GM19397 (cell line): ENCODE results near the gene NIM1K.
"Not testable (repeated sequence)": the region's sequence is repeated elsewhere in the genome, so short reads cannot be mapped to it uniquely, and the experiment has no call there.

Experiments
- ATAC-seq: cut with Tn5 transposase; IDR thresholded peaks from one replicate; pipeline ENCODE4 v1.9.1; 2021; ENCODE audit warnings: mild to moderate bottlenecking, moderate library complexity; ENCODE audit not compliant: unreplicated experiment

The NIM1K gene

GRCh38 chr5:43191740-43192557, at the start of gene NIM1K:
Gene NIM1K (plus strand): TSS chr5:43192225. CDS start chr5:43245776, 53,551 bp downstream.
- peak; percentile 78 for ATAC-seq

GRCh38 chr5:43145071-43145470, 47.0 kb upstream of the NIM1K start:
- no peak for ATAC-seq

GRCh38 chr5:43146958-43147357, 45.1 kb upstream of the NIM1K start:
- no peak for ATAC-seq

GRCh38 chr5:43148417-43148816, 43.6 kb upstream of the NIM1K start:
- no peak for ATAC-seq

- ATAC-seq: no peak
Measured at GRCh38 chr5:43149231-43149630, 42.8 kb upstream of the NIM1K start.

- no peak for ATAC-seq
Measured at GRCh38 chr5:43150075-43150474, 42.0 kb upstream of the NIM1K start.

GRCh38 chr5:43150748-43151147, 41.3 kb upstream of the NIM1K start:
- ATAC-seq: no peak

GRCh38 chr5:43152946-43153345, 39.1 kb upstream of the NIM1K start:
- ATAC-seq: no peak

- ATAC-seq: no peak
Measured at GRCh38 chr5:43154469-43154868, 37.6 kb upstream of the NIM1K start.

- no peak for ATAC-seq
Measured at GRCh38 chr5:43155394-43156096, 36.5 kb upstream of the NIM1K start.

- ATAC-seq: no peak
Measured at GRCh38 chr5:43156388-43156787, 35.6 kb upstream of the NIM1K start.

GRCh38 chr5:43157068-43157467, 35.0 kb upstream of the NIM1K start:
- ATAC-seq: no peak

- no peak for ATAC-seq
Measured at GRCh38 chr5:43161244-43161643, 30.8 kb upstream of the NIM1K start.

GRCh38 chr5:43164801-43165200, 27.2 kb upstream of the NIM1K start:
- ATAC-seq: not testable (repeated sequence)

- ATAC-seq: no peak
Measured at GRCh38 chr5:43165323-43165722, 26.7 kb upstream of the NIM1K start.

- ATAC-seq: no peak
Measured at GRCh38 chr5:43168175-43168574, 23.9 kb upstream of the NIM1K start.

GRCh38 chr5:43171451-43171850, 20.6 kb upstream of the NIM1K start:
- ATAC-seq: no peak

- ATAC-seq: no peak
Measured at GRCh38 chr5:43171926-43172325, 20.1 kb upstream of the NIM1K start.

- no peak for ATAC-seq
Measured at GRCh38 chr5:43172779-43173178, 19.2 kb upstream of the NIM1K start.

- ATAC-seq: no peak
Measured at GRCh38 chr5:43174586-43174985, 17.4 kb upstream of the NIM1K start.

- no peak for ATAC-seq
Measured at GRCh38 chr5:43179836-43180235, 12.2 kb upstream of the NIM1K start.

- no peak for ATAC-seq
Measured at GRCh38 chr5:43182421-43182820, 9.6 kb upstream of the NIM1K start.
